GM23248 (cell line): ENCODE measurements around the gene ARSG. TPM values are rescaled to one million over a fixed set of nuclear protein-coding genes. Genes with fewer than 3 reads are reported as not detected.
"Not testable (repeated sequence)": the region's sequence is repeated elsewhere in the genome, so short reads cannot be mapped to it uniquely, and the experiment has no call there.

Experiments used
- DNase-seq: peaks from one replicate; pipeline ENCODE4 v3.0.0-alpha.2; 2015
- H2AFZ ChIP-seq: fragments of 200-600 bp; sonication (generic); 2 replicates; pipeline ENCODE4 v1.6.1; 2016; ENCODE audit warnings: antibody characterized with exemption
- H3F3A ChIP-seq: fragments of 200-600 bp; sonication (generic); 2 replicates; pipeline ENCODE4 v1.6.1; 2016; ENCODE audit warnings: mild to moderate bottlenecking, antibody characterized with exemption, mixed run types; ENCODE audit not compliant: insufficient read depth
- H3K27ac ChIP-seq: fragments of 200-600 bp; sonication (generic); 2 replicates; pipeline ENCODE4 v1.5.1; 2016; ENCODE audit warnings: mild to moderate bottlenecking
- H3K27me3 ChIP-seq: fragments of 200-600 bp; sonication (generic); replicated peaks from 2 replicates; pipeline ENCODE4 v1.6.1; 2016; ENCODE audit warnings: mild to moderate bottlenecking; ENCODE audit not compliant: insufficient read depth
- H3K36me3 ChIP-seq: fragments of 200-600 bp; sonication (generic); 2 replicates; pipeline ENCODE4 v1.6.1; 2016; ENCODE audit warnings: low read depth, mild to moderate bottlenecking
- H3K4me1 ChIP-seq: fragments of 200-600 bp; sonication (generic); 2 replicates; pipeline ENCODE4 v1.6.1; 2016; ENCODE audit warnings: mild to moderate bottlenecking; ENCODE audit not compliant: insufficient read depth
- H3K4me2 ChIP-seq: fragments of 200-600 bp; sonication (generic); one replicate; pipeline ENCODE4 v1.6.1; 2016; ENCODE audit warnings: mild to moderate bottlenecking; ENCODE audit not compliant: unreplicated experiment
- H3K4me3 ChIP-seq: fragments of 200-600 bp; sonication (generic); 2 replicates; pipeline ENCODE4 v1.5.1; 2016; ENCODE audit warnings: mild to moderate bottlenecking
- H3K79me2 ChIP-seq: fragments of 200-600 bp; sonication (generic); 2 replicates; pipeline ENCODE4 v1.6.1; 2016; ENCODE audit warnings: mild to moderate bottlenecking; ENCODE audit not compliant: insufficient read depth
- H3K9ac ChIP-seq: fragments of 200-600 bp; sonication (generic); 2 replicates; pipeline ENCODE4 v1.6.1; 2016; ENCODE audit warnings: mild to moderate bottlenecking
- H3K9me2 ChIP-seq: fragments of 200-600 bp; sonication (generic); 2 replicates; pipeline ENCODE4 v1.6.1; 2016; ENCODE audit warnings: mixed run types, mild to moderate bottlenecking, moderate library complexity; ENCODE audit not compliant: insufficient read depth
- H3K9me3 ChIP-seq: fragments of 200-600 bp; sonication (generic); one replicate; pipeline ENCODE4 v1.6.1; 2017; ENCODE audit warnings: low read depth
- H4K20me1 ChIP-seq: fragments of 200-600 bp; sonication (generic); 2 replicates; pipeline ENCODE4 v1.6.0; 2016; ENCODE audit not compliant: insufficient read depth
- EZH2 ChIP-seq: fragments of 200-600 bp; sonication (generic); IDR thresholded peaks from 2 replicates; pipeline ENCODE4 v1.6.1; 2018; ENCODE audit warnings: antibody characterized with exemption, mild to moderate bottlenecking; ENCODE audit not compliant: insufficient read depth, poor library complexity, severe bottlenecking
- EZH2phosphoT487 ChIP-seq: fragments of 200-600 bp; sonication (generic); IDR thresholded peaks from 2 replicates; pipeline ENCODE4 v1.6.1; 2018; ENCODE audit warnings: antibody characterized with exemption, moderate library complexity, mild to moderate bottlenecking, low read depth; ENCODE audit not compliant: insufficient read depth
- WGBS, 2 experiments: methylation state at CpG; one replicate each; pipeline ENCODE4 v1.1.6; 2015 to 2017; ENCODE audit warnings: low lambda C conversion rate in 2 of 2, low coverage in 1 of 2; ENCODE audit errors: missing lambda C conversion rate in 2 of 2; 5-methylcytosine and 5-hydroxymethylcytosine counted together
- in situ Hi-C: fragments of 300-500 bp; cut with MboI; formaldehyde crosslinking; loops from 2 replicates; pipeline ENCODE4 v1.15.0; 2020
- polyA plus RNA-seq: library from polyadenylated mRNA; unstranded; fragments of >200 nt; fragmentation: Nextera tagmentation; extraction: Ambion mirVana; gene quantifications from 2 replicates; pipeline ENCODE4 v1.2.1, GENCODE V29; 2016
- total RNA-seq: library from RNA; depleted of rRNA; stranded (reverse); fragments of >200 nt; shearing (Covaris generic); gene quantifications from 2 replicates; pipeline ENCODE4 v1.2.3, GENCODE V29; 2014

The ARSG gene
- total and polyA plus RNA-seq, 2 experiments from 2014 or later, result 2.8 to 5.6 TPM

- WGBS, 2 experiments, result 77 to 79% methylated on average over 6 of the region's 6 CpGs
- H2AFZ ChIP-seq, result no peak overlapping the region
- DNase-seq, result no peak
- peaks cover 10% of the 10 kb centered on the region; the same call in 1 of the 2 replicates for H3K4me1 ChIP-seq
- H3K27me3 ChIP-seq, result no peaks in the 10 kb centered on the region
- H3K9ac ChIP-seq, result no peak overlapping the region
- H3K9me3 ChIP-seq, result no peaks in the 10 kb centered on the region
- H4K20me1 ChIP-seq, result no peaks in the 10 kb centered on the region
- in situ Hi-C loops, result no loop called here
- no peaks in the 10 kb centered on the region for H3K9me2 ChIP-seq
- no peak overlapping the region for H3K4me3 ChIP-seq
- H3K4me2 ChIP-seq, result no peak overlapping the region
- peaks cover under 1% of the 10 kb centered on the region; the same call in 1 of the 2 replicates for H3F3A ChIP-seq
- TF ChIP-seq EZH2, result no peak
- no peak for TF ChIP-seq EZH2phosphoT487
- no peaks in the 10 kb centered on the region for H3K36me3 ChIP-seq
- no peaks in the 10 kb centered on the region for H3K79me2 ChIP-seq
- H3K27ac ChIP-seq, result no peak overlapping the region
Observed at GRCh38 chr17:68306819-68307218, 15.5 kb downstream of the ARSG start.

GRCh38 chr17:68307443-68307842, 16.1 kb downstream of the ARSG start:
- WGBS, 2 experiments, result 93 to 94% methylated on average over 8 of the region's 8 CpGs
- no peak for DNase-seq
- Histone ChIP-seq H3K4me3 (no peak overlapping the region), H3K27ac (no peak overlapping the region), H3K9me3 (no peaks in the 10 kb centered on the region), H3K79me2 (no peaks in the 10 kb centered on the region), H3K4me1 (peaks cover 15% of the 10 kb centered on the region), H3K9me2 (no peaks in the 10 kb centered on the region), H3K27me3 (no peaks in the 10 kb centered on the region), H3K36me3 (no peaks in the 10 kb centered on the region), H2AFZ (no peak overlapping the region), H4K20me1 (no peaks in the 10 kb centered on the region), H3K9ac (no peak overlapping the region), H3K4me2 (no peak overlapping the region), H3F3A (peaks cover 5% of the 10 kb centered on the region)
- in situ Hi-C loops, result no loop called here
- TF ChIP-seq EZH2 (no peak), EZH2phosphoT487 (no peak)

- H3K27me3 ChIP-seq, H4K20me1 ChIP-seq, H3K4me2 ChIP-seq, DNase-seq, in situ Hi-C loops, H3K4me3 ChIP-seq, H3K9ac ChIP-seq, H3K9me2 ChIP-seq, H3K9me3 ChIP-seq, H3F3A ChIP-seq, H3K79me2 ChIP-seq, H2AFZ ChIP-seq, H3K36me3 ChIP-seq, H3K27ac ChIP-seq: not testable (repeated sequence)
- H3K4me1 ChIP-seq, result peaks cover 23% of the 10 kb centered on the region
- WGBS, 2 experiments, result 90 to 98% methylated on average over 4 to 7 of the region's 7 CpGs
Observed at GRCh38 chr17:68308486-68308885, 17.2 kb downstream of the ARSG start.

- H3K27ac ChIP-seq, H3K27me3 ChIP-seq, H3F3A ChIP-seq, H3K9me3 ChIP-seq, DNase-seq, H3K4me3 ChIP-seq, H4K20me1 ChIP-seq, H3K9ac ChIP-seq, H3K36me3 ChIP-seq, H3K4me2 ChIP-seq, H2AFZ ChIP-seq, H3K9me2 ChIP-seq, H3K79me2 ChIP-seq, in situ Hi-C loops: not testable (repeated sequence)
- 94 to 96% methylated on average over 25 to 26 of the region's 28 CpGs for WGBS, 2 experiments
- peaks cover 22% of the 10 kb centered on the region for H3K4me1 ChIP-seq
Observed at GRCh38 chr17:68309066-68309670, 17.9 kb downstream of the ARSG start.

- Histone ChIP-seq H3K4me2 (no peak overlapping the region), H2AFZ (no peak overlapping the region), H3K4me3 (no peak overlapping the region), H3K27me3 (no peaks in the 10 kb centered on the region), H3K79me2 (no peaks in the 10 kb centered on the region), H3K36me3 (no peaks in the 10 kb centered on the region), H3K27ac (no peak overlapping the region), H3K9ac (no peak overlapping the region), H3K9me2 (no peaks in the 10 kb centered on the region), H3F3A (peaks cover 5% of the 10 kb centered on the region), H3K9me3 (no peaks in the 10 kb centered on the region), H3K4me1 (peaks cover 17% of the 10 kb centered on the region), H4K20me1 (no peaks in the 10 kb centered on the region)
- DNase-seq, result peak; percentile 41
- 88 to 90% methylated on average over 8 of the region's 8 CpGs for WGBS, 2 experiments
- TF ChIP-seq EZH2phosphoT487 (no peak), EZH2 (no peak)
- in situ Hi-C loops, result no loop called here
Observed at GRCh38 chr17:68310152-68310551, 18.9 kb downstream of the ARSG start.
